Stimulated activated CD4-positive, alpha-beta T cell treated with anti-CD3 and anti-CD28 coated beads, Interleukin-15, amount 100 ng/mL, for 1 hour (primary cell): ENCODE data around the gene PPL.
"Not testable (repeated sequence)": the region's sequence is repeated elsewhere in the genome, so short reads cannot be mapped to it uniquely, and the experiment has no call there.

Experiments
- DNase-seq, 2 donors: peaks; one replicate each; pipeline ENCODE4 v3.0.0-alpha.2; 2020; ENCODE audit warnings: low read depth in 1 of 2, low spot score in 1 of 2

PPL gene

GRCh38 chr16:4957720-4958509, 21.0 kb upstream of the PPL start, which contains the start of gene SEC14L5:
Gene SEC14L5 (plus strand): TSS chr16:4958330. CDS start chr16:4959324, 994 bp downstream.
- DNase-seq: peak; percentile 79 to 80

DNA sequence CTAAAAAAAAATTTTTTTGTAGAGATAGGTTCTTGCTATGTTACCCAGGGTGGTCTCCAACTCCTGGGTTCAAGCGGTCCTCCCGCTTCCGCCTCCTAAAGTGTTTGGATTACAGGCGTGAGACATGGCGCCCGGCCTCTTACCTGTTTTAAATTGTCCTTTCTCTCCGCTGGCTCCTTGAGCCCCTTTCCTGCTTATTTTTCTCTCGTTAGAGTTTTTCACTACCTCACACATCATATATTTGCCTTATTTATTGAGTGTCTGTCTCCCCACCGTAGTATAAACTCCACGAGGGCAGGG, 20.4 kb upstream of the PPL start:
- no peak for DNase-seq

DNA sequence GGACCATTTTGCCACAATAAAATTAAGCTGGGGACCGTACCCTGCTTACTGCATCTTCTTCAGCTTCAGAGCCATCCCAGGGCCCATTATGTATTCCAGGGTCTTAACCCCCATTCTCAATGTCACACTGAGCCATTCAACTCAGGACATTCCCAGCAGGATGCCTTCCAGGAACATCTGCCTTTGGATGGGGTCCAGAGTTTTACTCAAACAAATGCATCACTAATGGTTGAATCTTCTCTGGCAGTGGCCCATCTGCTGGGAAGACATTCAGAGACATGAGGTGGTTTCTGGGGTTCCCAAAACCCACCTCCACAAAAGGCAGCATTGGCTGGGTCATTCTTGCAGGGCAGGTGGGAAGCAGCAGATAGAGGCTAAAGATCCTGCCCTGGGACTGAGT, 17.8 kb upstream of the PPL start:
- no peak for DNase-seq

GRCh38 chr16:4951583-4951982, 14.6 kb upstream of the PPL start:
- not testable (repeated sequence) for DNase-seq

DNA sequence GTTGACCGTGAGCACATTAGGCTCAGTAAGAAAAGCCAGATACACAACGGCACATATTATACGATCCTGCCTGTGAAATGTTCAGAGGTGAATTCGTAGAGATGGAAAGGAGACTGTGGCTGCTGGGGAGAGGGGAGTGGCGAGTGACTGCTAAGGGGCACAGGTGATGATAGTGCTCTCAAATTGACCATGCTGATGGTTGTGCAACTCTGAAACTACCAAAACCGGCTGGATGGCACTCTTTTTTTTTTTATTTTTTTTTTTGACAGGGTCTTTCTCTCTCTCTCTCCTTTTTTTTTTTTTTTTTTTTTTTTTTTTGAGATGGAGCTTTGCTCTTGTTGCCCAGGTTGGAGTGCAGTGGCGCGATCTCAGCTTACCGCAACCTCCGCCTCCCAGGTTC, 13.0 kb upstream of the PPL start:
- no peak for DNase-seq

DNA sequence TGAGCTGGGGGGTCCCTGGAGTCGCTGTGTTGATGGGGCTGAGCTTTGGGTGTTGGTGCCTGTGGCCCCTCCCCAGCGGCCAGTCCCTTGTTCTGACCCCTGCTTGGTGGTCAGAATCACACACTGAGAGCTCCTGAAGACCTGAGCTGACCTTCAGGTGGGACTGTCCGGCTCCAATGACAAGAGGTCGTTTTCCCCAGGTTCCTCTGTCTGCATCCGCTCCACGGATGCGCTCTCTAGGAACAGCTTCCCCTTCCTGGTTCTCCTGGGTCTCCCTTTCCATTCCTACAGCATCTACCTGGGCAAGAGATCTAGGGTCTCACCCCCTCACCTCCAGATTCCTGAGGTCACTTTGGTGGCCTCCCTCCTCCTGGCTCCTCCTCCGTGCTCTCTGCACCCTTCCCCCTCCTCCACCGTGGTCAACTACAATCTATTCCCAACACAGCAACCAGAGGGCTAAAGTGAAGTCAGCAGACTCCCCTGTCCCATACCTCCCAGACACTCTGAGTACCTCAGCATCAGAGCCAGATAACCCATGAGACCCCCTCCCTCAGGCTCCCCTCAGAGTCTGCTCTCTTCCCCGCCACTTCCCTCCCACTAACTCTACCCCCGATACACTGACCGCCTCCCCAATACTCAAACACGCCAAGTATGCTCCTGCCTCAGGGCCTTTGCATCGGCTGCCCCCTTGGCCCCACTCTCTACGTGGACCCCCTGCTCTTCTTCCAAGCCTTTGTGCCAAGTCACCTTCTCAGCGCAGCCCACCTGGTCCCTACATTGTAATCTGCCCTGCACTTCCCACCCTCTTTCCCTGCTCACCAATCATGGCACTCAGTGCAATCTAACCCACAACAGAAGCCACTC, 12.2 kb upstream of the PPL start:
- DNase-seq: no peak

GRCh38 chr16:4947722-4948503, 11.0 kb upstream of the PPL start:
- no peak for DNase-seq

- DNase-seq: no peak
Observed at GRCh38 chr16:4946917-4947316, 10.0 kb upstream of the PPL start.

DNA sequence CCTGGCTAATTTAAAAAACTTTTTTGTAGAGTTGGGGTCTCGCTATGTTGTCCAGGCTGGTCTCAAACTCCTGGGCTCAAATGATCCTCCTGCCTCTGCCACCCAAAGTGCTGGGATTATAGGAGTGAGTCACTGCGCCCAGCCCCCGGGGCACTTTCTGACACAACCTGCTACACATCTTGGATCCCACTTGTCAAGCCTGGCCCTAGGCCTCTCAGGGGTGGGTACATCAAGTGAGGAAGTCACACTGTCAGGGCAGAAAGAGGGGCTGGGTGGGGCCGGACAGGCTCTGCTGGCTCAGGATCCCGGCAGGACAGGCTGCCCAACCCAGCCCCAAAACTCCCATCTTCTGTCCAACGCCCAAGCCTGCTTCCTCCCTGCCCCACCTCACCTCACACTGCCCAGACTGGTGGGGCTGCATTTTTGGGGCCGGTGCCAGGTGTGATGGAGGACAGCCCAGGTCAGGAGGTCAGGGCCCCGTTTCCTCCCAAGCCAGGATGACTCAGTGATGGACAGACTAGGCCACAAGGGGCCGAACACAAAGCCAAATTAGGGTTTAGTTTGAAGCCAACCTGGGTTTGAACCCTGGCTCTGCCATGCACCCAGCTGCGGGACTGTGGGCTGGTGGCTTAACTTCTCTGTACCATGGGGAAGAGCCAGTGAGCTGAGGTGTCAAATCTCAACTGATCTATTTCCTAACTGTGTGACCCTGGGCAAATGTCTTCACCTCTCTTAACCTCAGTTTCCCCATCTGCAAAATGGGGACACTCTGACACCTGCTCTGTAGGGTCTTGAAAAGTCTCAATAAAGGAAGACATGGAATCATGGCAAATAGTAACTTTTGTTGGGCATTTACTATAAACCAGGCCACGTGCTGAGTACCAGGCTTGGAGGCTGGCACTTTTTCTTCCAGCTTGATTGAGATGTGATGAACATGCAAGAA, 8.9 kb upstream of the PPL start:
- DNase-seq: no peak

GRCh38 chr16:4944333-4945281, 7.7 kb upstream of the PPL start:
- no peak for DNase-seq

GRCh38 chr16:4942481-4942880, 5.5 kb upstream of the PPL start:
- no peak for DNase-seq

GRCh38 chr16:4940719-4941118, 3.8 kb upstream of the PPL start:
- no peak for DNase-seq

- no peak for DNase-seq
Observed at GRCh38 chr16:4938683-4939030, 1.7 kb upstream of the PPL start.

- no peak for DNase-seq
Observed at GRCh38 chr16:4937782-4938682, 1.1 kb upstream of the PPL start.

- no peak for DNase-seq
Observed at GRCh38 chr16:4936181-4936990, 562 bp downstream of the PPL start.

DNA sequence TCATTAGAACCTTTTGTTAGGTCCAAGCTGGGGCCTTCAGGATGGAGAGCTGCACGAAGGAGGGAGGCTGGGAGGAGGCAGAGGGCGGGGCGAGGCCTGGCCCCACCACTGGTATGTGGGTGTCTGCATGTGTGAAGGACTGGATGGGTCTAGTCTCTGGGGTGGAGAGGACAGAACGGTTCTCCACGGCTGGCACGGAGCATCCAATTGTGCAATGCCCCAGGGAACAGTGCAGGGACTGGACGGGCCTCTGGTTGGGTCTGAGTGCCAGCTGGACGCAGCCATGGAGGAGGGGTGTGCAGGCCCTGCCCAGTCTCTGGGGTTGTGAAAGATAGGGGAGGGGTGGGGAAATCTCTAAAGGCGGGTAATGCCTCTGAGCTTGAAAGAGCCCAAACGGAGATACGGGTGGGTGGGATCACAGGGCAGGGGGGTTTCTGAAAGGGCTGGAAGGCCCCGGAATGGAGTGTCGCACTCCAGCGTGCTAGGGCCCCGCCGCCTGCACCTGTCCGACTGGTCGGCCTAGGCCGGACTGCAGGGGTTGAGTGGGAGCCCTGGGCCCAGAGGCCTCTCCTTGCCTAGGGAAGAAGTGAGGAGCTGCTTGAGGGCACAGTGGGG, 1.6 kb downstream of the PPL start:
- DNase-seq: no peak

DNA sequence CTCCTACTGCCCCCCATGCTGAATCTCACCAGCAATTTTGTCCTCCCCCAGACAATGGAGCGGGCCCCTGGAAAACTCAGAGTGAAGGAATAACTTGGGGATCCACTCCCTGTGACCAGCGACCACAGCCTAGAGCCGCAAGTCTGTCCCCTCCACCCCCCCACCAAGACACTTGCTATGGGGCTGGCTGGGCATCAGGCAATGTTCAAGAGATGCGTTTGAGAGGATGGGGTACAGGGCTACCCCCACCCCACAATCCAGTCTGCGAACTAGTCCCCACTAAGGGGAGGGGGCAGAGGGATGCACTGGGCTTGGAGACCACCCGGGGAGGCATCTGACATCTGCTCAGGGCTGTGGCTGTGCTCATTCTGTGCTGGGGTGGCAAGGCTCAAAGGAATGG, 2.4 kb downstream of the PPL start:
- DNase-seq: no peak
